GM06990 (cell line): Measurements from ENCODE around the gene GPRIN1.

ENCODE experiments used
- DNase-seq: peaks from one replicate; pipeline ENCODE4 v3.0.0-alpha.2; 2011; ENCODE audit not compliant: insufficient read length; ENCODE audit errors: extremely low read depth
- H3K27me3 ChIP-seq: replicated peaks from 2 replicates; pipeline ENCODE4 v1.6.0; 2011; ENCODE audit warnings: low read length; ENCODE audit not compliant: control insufficient read depth, insufficient read depth
- H3K36me3 ChIP-seq: 2 replicates; pipeline ENCODE4 v1.5.1; 2011; ENCODE audit warnings: low read length; ENCODE audit not compliant: control insufficient read depth, insufficient read depth
- H3K4me3 ChIP-seq: replicated peaks from 2 replicates; pipeline ENCODE4 v1.5.1; 2011; ENCODE audit warnings: low read depth, mild to moderate bottlenecking, control low read depth, low read length
- CTCF ChIP-seq: IDR thresholded peaks from 2 replicates; pipeline ENCODE4 v1.5.1; 2011; ENCODE audit warnings: low read length, control low read depth, mild to moderate bottlenecking, inconsistent platforms; ENCODE audit not compliant: insufficient read depth, poor library complexity, severe bottlenecking

The GPRIN1 gene

GRCh38 chr5:176648474-176649194 is 38.7 kb upstream of the GPRIN1 start:
- no peak for DNase-seq
- Histone ChIP-seq H3K27me3 (no peaks in the 10 kb centered on the region), H3K36me3 (no peaks in the 10 kb centered on the region), H3K4me3 (no peak overlapping the region; the same call in 1 of the 2 replicates)
- TF ChIP-seq CTCF, result no peak

- no peak for DNase-seq
- Histone ChIP-seq H3K4me3 (peak overlapping the region; percentile 78), H3K36me3 (no peaks in the 10 kb centered on the region), H3K27me3 (no peaks in the 10 kb centered on the region)
- no peak for TF ChIP-seq CTCF
Measured at GRCh38 chr5:176647843-176648473, 38.0 kb upstream of the GPRIN1 start.

- Histone ChIP-seq H3K36me3 (no peaks in the 10 kb centered on the region), H3K4me3 (peak within 1 kb of the TSS; percentile 78), H3K27me3 (no peaks in the 10 kb centered on the region)
- TF ChIP-seq CTCF, result peak; percentile 24
- peak; percentile 98 for DNase-seq
Measured at GRCh38 chr5:176647030-176647842, 37.3 kb upstream of the GPRIN1 start, which contains the start of gene TSPAN17. TSPAN17 (plus strand) TSS chr5:176647484; CDS start chr5:176647616, 132 bp downstream.

GRCh38 chr5:176646707-176647029 is 36.7 kb upstream of the GPRIN1 start:
- Histone ChIP-seq H3K4me3 (peak overlapping the region; percentile 54), H3K36me3 (no peaks in the 10 kb centered on the region), H3K27me3 (no peaks in the 10 kb centered on the region)
- no peak for TF ChIP-seq CTCF
- DNase-seq, result no peak

- no peaks in the 10 kb centered on the region for H3K27me3 ChIP-seq
- no peak overlapping the region for H3K4me3 ChIP-seq
- no peaks in the 10 kb centered on the region for H3K36me3 ChIP-seq
- no peak for DNase-seq
- no peak for TF ChIP-seq CTCF
Measured at GRCh38 chr5:176646049-176646706, 36.2 kb upstream of the GPRIN1 start.
